Renal cortical epithelial cell (primary cell): Measurements from ENCODE around the gene SEPTIN11. TPM values are rescaled to one million over a fixed set of nuclear protein-coding genes. Genes with fewer than 3 reads are reported as not detected.
A peak's percentile ranks its signal among the peaks of the same experiment; 100 is the strongest.

Experiments used
- DNase-seq: peaks from one replicate; pipeline ENCODE4 v3.0.0-alpha.2; 2011; ENCODE audit warnings: low read depth
- total RNA-seq: library from RNA; depleted of rRNA; stranded (reverse); fragments of >200 nt; gene quantifications from 2 replicates; pipeline ENCODE4 v1.2.3, GENCODE V29; 2014

The SEPTIN11 gene
- 147 and 232 TPM in 2 replicates for total RNA-seq

DNA sequence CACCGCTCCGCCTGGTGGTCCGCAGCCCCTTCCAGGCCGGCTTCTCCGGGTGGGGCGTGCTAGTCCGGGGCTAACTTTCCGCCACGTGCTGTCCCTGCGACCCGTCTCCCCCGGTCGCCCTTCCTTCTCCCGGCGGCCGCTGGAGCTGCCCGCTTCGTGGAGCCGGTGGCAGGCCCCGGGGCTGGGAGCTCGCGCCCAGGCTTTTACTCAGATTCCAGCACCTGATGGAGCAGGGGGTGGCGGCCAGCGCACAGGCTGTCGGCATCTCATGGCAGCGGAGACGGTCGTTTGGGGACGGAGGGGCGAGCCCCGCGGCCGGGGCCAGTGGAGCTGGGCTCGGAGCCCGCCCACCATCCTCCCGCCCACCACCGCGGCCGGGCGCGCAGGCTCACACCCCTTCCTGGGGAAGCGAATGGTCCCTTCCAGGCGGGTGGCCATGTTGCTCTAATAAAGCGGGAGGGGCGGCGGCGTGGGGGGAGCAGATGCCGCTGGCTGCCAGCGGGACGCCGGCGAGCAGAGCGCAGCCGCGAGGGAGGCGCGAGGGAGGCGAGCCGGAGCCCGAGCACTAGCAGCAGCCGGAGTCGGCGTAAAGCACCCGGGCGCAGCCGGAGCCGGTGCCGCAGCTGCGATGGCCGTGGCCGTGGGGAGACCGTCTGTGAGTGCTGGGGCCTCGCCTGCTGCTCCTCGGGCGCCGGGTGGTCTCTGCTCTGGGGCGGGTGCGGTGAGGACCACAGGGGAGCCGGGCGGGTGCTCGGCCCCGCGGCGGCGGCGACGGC lies at the start of gene SEPTIN11:
TSS of gene SEPTIN11 (plus strand) at position 477 of the 776 bp plus-strand sequence. CDS start at position 629, 152 bp downstream.
- DNase-seq: peak; percentile 65

DNA sequence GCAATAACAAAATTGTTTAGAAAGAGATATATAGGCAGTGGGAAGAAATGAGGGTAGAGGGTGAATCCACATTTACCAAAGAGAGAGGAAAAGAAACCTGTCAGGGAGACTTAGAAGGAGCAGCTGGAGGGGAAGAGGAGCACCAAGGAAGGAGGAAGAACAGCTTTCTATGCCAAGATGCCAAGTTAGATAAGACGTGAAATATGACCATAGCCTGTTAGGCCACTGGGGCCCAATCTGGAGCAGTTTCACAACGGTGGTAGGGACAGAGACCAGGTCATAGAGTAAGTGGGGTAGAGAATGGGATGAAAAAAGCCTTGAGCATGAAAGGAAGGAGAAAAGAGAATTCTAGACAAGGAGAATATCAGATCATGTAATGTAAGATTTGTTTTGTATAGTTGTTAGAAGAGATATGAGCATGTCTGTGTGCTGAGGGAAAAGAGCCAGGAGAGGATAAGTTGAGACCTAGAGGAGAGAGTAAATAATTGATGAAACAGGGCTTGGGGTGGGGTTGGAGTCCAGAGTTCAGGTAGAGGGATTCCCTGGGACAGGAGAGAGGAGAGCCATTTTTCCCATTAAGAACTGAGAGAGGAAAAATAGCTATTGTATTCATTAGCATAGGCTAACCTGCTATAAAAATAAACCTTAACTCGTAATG lies 47.2 kb upstream of the SEPTIN11 start:
- DNase-seq: no peak

DNA sequence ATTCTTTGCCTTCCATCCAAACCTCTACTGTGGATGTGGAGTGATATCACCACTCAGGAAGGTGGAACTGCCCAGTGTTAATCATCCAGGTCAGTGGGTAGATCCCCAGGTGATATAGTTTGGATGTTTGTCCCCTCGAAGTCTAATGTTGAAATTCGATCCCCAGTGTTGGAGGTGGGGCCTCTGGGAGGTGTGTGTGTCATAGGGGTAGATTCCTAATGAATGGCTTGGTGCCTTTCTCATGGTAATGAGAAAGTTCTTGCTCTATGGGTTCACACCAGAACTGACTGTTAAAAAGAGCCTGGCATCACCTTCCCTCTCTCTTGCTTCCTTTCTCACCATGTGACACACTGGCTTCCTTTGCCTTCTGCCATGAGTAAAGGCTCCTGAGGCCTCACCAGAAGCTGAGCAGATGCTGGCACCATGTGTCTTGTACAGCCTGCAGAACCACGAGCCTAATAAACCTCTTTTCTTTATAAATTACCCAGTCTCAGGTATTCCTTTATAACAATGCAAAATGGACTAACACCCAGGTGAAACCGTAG lies 44.8 kb upstream of the SEPTIN11 start:
- DNase-seq: no peak

DNA sequence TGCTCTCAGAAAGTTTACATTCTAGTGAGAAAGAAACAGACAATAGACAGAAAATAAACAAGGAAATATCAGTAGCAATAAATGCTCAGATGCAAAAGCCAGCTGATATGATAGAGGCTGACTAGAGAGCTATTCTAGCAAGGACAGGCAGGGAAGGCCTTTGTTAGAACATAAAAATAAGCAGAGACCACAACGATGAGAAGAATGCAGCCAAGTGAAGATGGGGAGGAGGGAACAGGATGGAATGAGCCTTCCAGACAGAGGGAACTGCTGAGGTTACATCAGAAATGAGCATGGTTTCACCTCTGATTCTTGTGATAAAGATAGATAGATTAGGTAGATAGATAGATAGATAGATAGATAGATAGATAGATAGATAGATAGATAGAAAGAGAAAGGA lies 44.0 kb upstream of the SEPTIN11 start:
- DNase-seq: peak; percentile 71

DNA sequence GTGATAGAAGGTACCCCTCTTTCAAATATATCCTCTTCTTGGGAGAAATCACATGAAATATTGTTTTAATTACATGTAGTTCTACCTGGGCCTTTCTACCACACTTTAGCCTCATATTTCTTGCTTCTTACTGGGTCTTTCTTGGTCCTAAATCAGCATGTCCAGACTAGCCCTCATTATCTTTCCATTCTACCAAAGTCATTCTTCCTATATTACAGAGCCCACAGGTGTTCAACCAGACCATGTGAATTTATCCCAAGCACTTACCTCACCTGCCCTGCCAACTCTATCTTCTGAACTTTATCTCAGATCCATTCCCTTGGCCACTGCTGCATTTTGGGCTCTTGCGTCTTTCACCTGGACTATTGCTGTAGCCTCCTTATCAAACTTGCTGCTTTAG lies 39.8 kb upstream of the SEPTIN11 start:
- no peak for DNase-seq

DNA sequence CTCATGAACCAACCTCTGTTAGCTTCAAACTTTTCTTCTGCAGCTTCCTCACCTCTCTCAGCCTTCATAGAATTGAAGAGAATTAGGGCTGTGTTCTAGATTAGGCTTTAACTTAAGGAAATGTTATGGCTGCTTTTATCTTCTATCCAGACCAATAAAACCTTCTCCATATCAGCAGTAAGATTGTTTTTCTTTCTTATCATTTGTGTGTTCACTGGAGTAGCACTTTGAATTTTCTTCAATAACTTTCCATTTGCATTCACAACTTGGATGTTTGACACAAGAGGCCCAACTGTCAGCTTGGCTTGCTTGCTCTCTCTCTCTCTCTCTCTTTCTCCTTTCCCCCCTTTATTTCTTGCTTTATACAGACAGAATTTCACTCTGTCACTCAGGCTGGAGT lies 28.8 kb upstream of the SEPTIN11 start:
- DNase-seq: no peak

DNA sequence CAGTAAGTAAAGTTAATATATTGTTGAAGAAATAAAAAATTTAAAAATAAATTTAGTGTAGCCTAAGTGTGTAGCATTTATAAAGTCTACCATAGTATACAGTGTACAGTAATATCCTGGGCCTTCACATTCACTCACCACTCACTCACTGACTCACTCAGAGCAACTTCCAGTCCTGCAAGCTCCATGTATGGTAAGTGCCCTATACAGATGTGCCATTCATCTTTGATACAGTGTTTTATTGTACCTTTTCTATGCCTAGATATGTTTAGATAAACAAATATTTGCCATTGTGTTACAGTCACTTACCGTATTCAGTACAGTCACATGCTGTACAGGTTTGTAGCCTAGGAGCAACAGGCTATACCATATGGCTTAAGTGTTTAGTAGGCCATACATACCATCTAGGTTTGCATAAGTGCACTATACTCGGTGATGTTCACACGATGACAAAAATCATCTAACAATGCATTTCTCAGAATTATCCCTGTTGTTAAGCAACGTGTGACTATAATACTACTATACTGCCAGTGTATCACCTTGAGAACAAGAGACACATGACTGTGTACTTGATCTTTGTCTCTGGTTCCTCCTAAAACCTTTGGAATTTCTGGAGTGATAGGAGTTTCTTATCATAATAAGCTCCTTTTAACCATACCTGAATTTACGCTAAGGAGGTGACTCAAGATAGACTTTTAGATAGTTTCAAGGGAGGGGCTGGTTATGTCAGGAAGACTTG lies 25.8 kb upstream of the SEPTIN11 start:
- no peak for DNase-seq

DNA sequence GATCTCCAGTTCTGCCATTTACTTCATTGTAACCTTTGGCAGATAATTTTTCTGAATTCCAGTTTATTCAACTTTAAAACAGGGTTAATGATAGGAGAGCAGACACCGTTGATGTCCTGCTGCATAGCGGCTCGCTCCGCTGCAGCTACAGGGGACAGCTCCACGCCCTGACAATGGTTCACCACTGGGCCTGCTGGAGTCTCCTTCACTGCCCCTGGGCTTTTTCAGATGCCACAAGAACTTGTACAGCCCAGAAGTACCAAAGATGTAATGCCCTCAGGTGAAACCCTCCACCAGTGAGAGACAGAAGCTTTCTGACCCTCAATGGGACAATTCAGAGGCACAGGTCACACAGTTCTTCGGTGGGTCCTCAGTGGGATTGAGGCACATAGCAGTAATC lies 22.7 kb upstream of the SEPTIN11 start:
- no peak for DNase-seq

DNA sequence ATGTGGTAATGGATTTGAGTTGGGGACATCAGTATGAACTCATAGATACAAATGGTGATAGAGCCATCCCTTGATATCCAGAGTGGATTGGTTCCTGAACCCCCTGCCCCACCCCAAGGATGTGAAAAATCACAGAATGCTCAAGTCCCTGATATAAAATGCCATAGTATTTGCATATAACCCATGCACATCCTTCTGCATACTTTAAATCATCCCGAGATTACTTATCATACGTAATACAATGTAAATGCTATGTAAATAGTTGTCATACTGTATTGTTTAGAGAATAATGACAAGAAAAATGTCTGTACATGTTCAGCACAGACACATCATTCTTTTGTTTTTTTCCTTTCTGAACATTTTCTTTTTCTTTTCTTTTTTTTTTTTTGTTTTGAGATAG lies 18.9 kb upstream of the SEPTIN11 start:
- DNase-seq: no peak

DNA sequence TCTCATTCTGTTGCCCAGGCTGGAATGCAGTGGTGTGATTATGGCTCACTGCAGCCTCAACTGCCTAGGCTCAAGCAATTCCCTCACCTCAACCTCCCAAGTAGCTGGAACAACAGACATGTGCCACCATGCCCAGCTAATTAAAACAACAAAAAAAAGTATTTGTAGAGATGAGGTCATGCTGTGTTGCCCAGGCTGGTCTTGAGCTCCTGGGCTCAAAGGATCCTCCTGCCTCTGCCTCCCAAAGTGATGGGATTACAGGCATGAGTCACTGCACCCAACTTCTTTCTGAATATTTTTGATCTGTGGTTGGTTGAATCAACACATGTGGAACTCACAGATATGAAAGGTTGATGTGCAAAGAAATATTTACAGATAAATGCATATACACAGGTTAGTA lies 18.5 kb upstream of the SEPTIN11 start:
- no peak for DNase-seq

DNA sequence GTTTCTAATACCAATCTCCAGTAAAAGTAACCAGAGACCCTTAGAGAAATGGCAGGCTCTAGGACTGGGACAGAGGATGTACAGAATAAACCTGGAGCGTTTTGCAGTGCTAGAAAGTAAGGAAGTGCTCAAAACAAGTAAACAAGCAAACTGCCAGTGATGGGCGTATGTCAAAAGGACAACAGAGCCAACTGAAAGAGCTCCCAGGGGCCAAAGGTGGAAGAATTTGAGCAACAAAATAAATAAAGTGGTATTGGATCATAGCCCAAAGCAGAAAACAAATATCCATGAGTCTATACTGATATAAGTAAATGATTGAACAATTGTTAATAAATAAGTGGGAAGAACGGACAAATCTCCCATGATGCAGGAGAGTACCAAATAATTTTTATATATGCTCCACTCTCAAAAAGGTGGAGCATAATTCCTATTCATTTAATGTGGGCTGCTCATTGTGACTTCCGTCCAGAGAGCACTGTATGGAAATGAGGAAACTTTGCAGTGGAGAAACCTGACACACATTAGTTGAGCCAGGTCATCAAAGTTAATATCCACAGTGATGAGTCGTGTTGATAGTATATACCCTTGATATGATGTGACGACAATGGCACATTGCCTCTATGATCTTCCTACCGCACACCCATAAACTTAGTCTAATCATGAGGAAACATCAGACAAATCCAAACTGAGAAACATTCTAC lies 17.8 kb upstream of the SEPTIN11 start:
- no peak for DNase-seq

DNA sequence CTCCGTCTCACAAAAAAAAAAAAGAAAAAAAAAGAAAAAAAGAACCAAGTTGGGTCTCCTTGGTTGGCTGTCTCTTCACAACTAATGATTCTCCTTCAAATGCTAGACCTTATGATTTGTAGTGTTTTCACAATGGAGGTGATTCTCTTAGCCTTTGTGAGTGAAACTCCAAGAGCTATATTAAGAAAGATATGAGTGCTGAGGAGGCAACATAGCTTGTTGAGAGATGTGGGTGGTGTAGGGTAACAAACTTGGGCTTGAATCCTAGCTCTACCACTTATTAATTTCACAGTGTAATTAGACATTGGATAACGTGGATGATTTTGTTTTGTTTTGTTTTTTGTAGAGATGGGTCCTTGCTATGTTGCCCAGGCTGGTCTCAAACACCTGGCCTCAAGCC lies 10.4 kb upstream of the SEPTIN11 start:
- no peak for DNase-seq

DNA sequence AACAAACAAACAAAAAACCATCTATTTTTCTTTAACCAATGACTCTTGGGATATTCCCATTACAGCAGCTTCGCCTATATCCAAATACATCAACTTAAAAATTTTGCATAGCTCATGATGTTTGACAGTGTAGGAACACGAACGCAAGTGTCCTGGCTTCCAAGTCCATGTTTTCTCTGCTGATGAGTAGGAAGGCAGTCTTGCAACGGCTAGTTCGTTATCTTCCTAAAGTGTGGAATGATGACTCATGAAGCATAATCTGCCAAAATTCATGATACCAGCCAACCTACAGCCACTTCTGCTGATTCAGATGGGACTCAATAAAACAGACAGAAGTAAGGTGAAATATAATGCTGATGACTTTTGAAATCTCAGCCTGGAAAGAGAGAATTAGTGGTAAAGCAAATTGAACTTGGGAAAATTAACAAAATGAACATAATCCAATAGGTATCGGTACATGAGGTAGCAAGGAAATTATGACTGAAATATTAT lies 6.4 kb upstream of the SEPTIN11 start:
- DNase-seq: no peak

DNA sequence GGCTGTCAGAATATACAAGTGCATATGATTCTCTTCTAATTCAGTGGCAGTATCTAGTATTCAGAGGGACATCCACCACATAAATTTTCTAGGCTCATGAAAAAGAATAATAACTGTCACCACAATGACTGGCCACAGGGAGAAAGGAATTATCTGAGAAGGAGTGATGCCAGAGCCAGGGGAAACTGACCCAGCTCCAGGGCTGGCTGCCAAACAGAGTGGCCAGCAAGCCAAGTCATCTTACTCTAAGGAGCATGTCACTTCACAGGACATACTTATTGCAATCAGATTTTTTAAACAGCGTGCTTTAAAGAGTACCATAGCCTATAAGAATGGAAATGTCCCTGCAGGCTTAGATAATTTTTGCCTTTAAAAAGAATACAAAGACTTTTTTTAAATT lies 5.8 kb upstream of the SEPTIN11 start:
- DNase-seq: no peak

DNA sequence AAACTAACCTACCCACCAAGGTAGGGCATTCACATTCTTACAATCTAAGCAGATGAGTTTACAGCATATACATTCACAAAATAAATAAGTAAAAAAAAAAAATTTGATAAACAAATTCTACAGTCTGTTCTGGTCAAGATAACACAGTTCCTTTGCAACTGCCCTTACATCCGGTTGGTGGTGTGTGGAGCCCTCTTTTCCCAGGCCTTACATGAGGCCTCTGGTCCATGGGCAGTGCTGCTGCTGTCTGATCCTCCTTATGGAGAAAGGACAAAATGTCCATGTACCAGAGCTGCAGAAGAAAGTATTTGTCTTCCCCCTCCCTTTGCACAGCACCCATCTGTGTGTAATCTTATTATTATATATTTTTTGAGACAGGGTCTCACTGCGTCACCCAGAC lies 2.2 kb upstream of the SEPTIN11 start:
- DNase-seq: no peak

DNA sequence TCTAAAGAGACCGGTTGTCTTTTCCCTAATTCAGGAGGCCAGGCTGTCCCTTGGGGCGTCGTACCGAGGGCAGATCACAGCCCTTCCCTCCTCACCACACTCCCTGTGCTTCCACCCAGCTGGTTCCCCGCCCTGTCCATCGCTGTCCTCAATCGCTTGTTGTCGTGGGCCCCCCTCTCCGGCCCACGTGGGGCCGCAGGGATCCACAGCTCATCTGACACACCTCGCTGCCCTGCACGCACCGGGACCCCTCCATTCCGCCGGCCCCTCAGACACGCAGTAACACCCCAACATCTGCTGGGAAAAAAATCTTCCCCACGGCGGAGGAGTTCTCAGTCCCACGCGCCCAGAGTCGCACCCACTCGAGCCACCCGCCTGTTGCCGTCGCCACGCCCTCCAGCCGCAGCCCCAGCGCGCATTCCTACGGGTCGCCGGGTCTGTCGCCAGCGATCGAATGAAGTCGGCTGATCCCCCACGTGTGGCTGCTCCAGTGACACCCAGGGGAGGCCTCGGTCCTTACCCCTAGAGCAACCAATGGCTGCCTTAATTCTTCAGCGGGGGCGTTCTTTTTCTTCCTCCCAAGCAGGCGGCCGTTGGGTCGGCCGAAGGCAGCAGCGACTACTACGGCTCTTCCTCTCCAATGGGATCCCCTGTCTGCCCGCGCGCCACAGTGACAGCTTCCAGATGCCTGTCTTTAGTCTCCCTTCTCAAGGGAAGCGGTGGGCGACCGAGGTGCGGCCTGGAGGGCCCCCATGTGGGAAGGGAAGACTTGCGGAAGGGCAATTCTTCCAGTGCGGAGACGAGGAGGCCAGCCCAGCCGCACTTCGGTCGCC lies 893 bp upstream of the SEPTIN11 start:
- peak; percentile 54 for DNase-seq

DNA sequence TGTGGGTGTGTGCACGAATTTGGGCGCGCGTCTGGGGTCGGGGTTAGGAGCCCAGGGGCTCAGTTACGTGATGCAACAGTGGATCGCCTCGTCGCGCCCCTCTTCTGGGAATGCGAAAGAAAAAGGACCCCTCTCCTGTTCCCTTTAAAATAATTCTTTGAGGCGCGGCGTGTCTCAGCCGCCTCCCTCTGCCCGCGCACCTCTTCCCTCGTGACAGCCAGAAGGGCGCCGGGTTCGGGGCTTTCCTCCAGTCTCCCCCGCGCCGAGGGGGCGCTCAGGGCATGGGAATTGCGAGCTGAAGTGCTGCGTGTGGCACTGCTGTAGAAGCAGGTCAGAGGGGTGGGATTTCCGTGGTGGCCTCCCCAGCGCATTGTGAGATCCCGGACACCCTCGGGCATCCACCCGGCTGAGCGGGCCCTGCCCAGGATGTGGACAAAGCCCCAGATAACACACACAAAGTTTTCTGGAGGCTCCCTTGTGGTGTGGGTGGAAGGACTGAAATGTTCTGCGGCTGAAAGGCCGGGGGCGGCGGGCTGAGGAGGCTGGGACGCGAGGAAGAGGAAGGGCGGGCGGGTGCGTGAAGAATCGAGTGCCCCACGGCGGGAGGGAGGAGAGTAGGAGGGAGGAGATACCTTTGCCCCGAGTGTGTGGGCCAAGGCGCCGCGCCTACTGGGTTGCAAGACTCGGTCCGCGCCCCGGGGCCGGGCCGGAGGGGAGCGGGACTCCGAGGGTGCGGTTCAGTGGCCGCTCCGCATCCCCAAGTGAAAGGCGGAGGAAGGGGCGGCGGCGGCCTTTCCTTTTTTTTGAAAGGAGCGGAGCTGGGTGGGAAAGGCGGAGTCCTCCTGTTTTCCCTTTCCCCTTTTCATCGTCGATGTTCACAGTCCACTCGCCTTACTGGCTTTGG lies 752 bp downstream of the SEPTIN11 start:
- DNase-seq: peak; percentile 32

DNA sequence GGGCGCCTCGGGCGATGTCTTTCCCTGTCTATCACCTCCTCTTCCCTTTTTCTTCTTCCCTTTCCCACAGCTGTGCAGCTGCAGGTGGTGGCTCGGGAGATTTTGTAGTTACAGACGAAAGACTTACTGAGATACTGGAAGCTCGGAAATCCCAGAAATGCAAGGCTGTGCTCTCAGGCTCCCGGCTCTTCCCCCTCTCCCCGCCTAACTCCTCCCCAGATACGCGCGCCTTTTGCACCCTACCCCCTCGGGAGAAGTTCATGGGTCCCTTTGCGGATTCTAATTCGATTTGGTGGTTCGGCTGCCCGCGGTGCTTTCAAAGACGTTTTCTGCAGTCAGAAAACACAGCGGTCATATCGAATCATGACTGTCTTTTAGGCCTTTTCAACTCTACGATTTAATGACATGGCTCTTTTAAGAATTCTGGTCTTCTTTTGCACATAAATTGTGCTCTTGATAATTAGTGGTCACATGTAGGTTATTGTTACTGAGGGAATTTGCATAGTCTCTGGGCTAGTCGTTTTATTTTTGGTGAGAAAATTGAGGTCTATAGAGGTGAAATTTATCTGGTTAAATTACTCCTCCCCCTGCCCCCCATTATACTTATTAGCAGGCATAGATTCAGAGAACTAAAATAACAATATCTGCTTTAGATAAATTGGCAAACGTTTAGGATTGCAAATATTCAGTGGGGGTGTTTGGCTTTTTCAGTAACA lies 1.6 kb downstream of the SEPTIN11 start:
- no peak for DNase-seq

DNA sequence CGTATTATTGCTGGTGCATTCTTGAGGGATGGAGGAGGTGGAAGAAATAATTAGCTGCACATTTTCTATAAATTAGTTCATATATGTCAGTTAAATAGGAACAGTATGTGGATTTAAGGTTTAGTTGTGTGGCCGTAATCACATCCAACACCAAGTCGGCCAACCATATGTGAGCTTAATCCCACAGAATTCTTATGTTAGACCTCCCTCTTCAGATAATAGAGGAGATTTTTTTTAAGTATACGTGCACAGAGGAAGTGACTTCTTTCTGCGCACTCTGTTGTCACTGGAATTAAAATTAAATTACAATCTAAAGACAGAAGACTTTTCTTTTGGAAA lies 2.1 kb downstream of the SEPTIN11 start:
- DNase-seq: no peak
